SIG-M5 treated with dmso at 0.1 percent for 504 hours (cell line): ENCODE measurements around the gene EGF.
A peak's percentile ranks its signal among the peaks of the same experiment; 100 is the strongest.

Experiments
- DNase-seq: peaks from one replicate; lab custom pipeline; 2025; ENCODE audit not compliant: unreplicated experiment; lab: John Stamatoyannopoulos, UW

Gene EGF

GRCh38 chr4:109955146-109955545 lies 42.5 kb downstream of the EGF start:
- no peak for DNase-seq

- no peak for DNase-seq
Measured at GRCh38 chr4:109957227-109957626, 44.5 kb downstream of the EGF start.

- no peak for DNase-seq
Measured at GRCh38 chr4:109959195-109959594, 46.5 kb downstream of the EGF start.

- DNase-seq = no peak
Measured at GRCh38 chr4:109962401-109962800, 49.7 kb downstream of the EGF start.

GRCh38 chr4:109966891-109967481 lies 54.3 kb downstream of the EGF start:
- DNase-seq = no peak

GRCh38 chr4:109967798-109968520 lies 55.3 kb downstream of the EGF start:
- peak; percentile 37 for DNase-seq

- DNase-seq = no peak
Measured at GRCh38 chr4:109969087-109969486, 56.4 kb downstream of the EGF start.

GRCh38 chr4:109969919-109970318 lies 57.2 kb downstream of the EGF start:
- peak; percentile 8 for DNase-seq

- DNase-seq = no peak
Measured at GRCh38 chr4:109972786-109973528, 60.3 kb downstream of the EGF start.

GRCh38 chr4:109973529-109973905 lies 60.8 kb downstream of the EGF start:
- DNase-seq = no peak

- no peak for DNase-seq
Measured at GRCh38 chr4:109976189-109976588, 63.5 kb downstream of the EGF start.

GRCh38 chr4:109977854-109978501 lies 65.3 kb downstream of the EGF start:
- DNase-seq = peak; percentile 29

GRCh38 chr4:109978704-109979454 lies 66.2 kb downstream of the EGF start:
- DNase-seq = peak; percentile 4

GRCh38 chr4:109979920-109980717 lies 67.4 kb downstream of the EGF start:
- no peak for DNase-seq

GRCh38 chr4:109981936-109982335 lies 69.3 kb downstream of the EGF start:
- DNase-seq = no peak

- DNase-seq = no peak
Measured at GRCh38 chr4:109982521-109982920, 69.8 kb downstream of the EGF start.

GRCh38 chr4:109985993-109986974 lies 73.6 kb downstream of the EGF start:
- DNase-seq = no peak

GRCh38 chr4:109989044-109989443 lies 76.4 kb downstream of the EGF start:
- peak; percentile 40 for DNase-seq

- DNase-seq = no peak
Measured at GRCh38 chr4:109989618-109990017, 76.9 kb downstream of the EGF start.
